OCI-LY3 (cell line): ENCODE data around the gene HDAC8.

Experiments
- H2AFZ ChIP-seq: fragments of 200-600, 300-600 bp; shearing (Covaris generic); 2 replicates; pipeline ENCODE4 v1.6.0; 2014; ENCODE audit warnings: antibody characterized with exemption, low read depth, low read length
- H3K27ac ChIP-seq: fragments of 200-600, 300-600 bp; sonication (generic); 2 replicates; pipeline ENCODE4 v1.5.1; 2014; ENCODE audit warnings: mild to moderate bottlenecking, low read length, moderate library complexity, mixed read lengths
- H3K27me3 ChIP-seq: fragments of 200-600, 300-600 bp; sonication (generic); 2 replicates; pipeline ENCODE4 v1.6.1; 2014; ENCODE audit warnings: low read depth, low read length, mixed read lengths
- H3K36me3 ChIP-seq: fragments of 200-600, 300-600 bp; sonication (generic); replicated peaks from 2 replicates; pipeline ENCODE3; 2014; ENCODE audit warnings: low read depth, low read length, mixed read lengths
- H3K4me1 ChIP-seq: fragments of 300-600, 200-600 bp; sonication (generic); 2 replicates; pipeline ENCODE4 v1.6.1; 2014; ENCODE audit warnings: low read length, mixed read lengths
- H3K4me2 ChIP-seq: fragments of 200-600, 300-600 bp; sonication (generic); 2 replicates; pipeline ENCODE4 v1.6.1; 2014; ENCODE audit warnings: low read length, mixed read lengths
- H3K4me3 ChIP-seq: fragments of 300-600, 200-600 bp; sonication (generic); 2 replicates; pipeline ENCODE4 v1.5.1; 2014; ENCODE audit warnings: antibody characterized with exemption, mild to moderate bottlenecking, low read length, moderate library complexity
- H3K79me2 ChIP-seq: fragments of 300-600, 200-600 bp; shearing (Covaris generic); 2 replicates; pipeline ENCODE4 v1.6.1; 2014; ENCODE audit warnings: mild to moderate bottlenecking, low read length, mixed read lengths
- H3K9ac ChIP-seq: fragments of 300-600, 200-600 bp; shearing (Covaris generic); 2 replicates; pipeline ENCODE4 v1.6.0; 2014; ENCODE audit warnings: mild to moderate bottlenecking, low read length, moderate library complexity
- H3K9me3 ChIP-seq: fragments of 200-600, 300-600 bp; shearing (Covaris generic); 2 replicates; pipeline ENCODE4 v1.6.1; 2014; ENCODE audit warnings: low read length, mixed read lengths; ENCODE audit not compliant: insufficient read depth
- H4K20me1 ChIP-seq: fragments of 200-600, 300-600 bp; sonication (generic); 2 replicates; pipeline ENCODE4 v1.6.1; 2016; ENCODE audit warnings: low read length, mixed read lengths; ENCODE audit not compliant: insufficient read depth
- EZH2phosphoT487 ChIP-seq: fragments of 200-600 bp; shearing (Covaris generic); IDR thresholded peaks from 2 replicates; pipeline ENCODE4 v1.6.1; 2018; ENCODE audit warnings: antibody characterized with exemption, mixed run types, low read depth
- TF ChIP-seq, protein P1 (sequence below): fragments of 200-600, 300-600 bp; sonication (generic); IDR thresholded peaks from 2 replicates; pipeline ENCODE4 v1.5.1; 2014; ENCODE audit warnings: antibody characterized with exemption, low read length, low read depth

The HDAC8 gene

DNA sequence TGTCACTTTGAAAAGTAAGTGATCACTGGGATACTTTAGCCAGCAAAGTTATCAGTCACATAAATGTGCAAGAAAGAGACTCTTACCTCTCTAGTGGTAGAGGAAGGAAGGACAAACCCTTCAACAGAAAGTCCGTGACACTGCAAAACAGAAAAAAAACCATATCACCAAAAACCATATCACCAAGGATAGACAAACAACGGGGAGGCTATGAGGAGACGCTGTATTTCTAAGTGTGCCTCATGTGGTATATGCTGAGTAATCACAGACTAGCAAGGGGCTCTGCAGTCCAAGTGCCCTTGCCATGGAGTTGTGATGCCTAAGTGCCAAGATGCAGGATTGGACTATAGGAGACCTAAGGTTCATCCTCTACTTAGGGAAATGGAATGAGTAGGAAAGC lies 11.5 kb upstream of the HDAC8 start:
- Histone ChIP-seq H3K4me3 (no peak overlapping the region), H3K27ac (no peak overlapping the region), H3K27me3 (no peaks in the 10 kb centered on the region), H4K20me1 (no peaks in the 10 kb centered on the region), H3K9ac (no peak overlapping the region), H3K4me1 (peaks cover 7% of the 10 kb centered on the region), H3K36me3 (no peaks in the 10 kb centered on the region), H3K9me3 (no peaks in the 10 kb centered on the region), H2AFZ (no peak overlapping the region), H3K4me2 (no peak overlapping the region), H3K79me2 (no peaks in the 10 kb centered on the region)
- TF ChIP-seq, protein P1, sequence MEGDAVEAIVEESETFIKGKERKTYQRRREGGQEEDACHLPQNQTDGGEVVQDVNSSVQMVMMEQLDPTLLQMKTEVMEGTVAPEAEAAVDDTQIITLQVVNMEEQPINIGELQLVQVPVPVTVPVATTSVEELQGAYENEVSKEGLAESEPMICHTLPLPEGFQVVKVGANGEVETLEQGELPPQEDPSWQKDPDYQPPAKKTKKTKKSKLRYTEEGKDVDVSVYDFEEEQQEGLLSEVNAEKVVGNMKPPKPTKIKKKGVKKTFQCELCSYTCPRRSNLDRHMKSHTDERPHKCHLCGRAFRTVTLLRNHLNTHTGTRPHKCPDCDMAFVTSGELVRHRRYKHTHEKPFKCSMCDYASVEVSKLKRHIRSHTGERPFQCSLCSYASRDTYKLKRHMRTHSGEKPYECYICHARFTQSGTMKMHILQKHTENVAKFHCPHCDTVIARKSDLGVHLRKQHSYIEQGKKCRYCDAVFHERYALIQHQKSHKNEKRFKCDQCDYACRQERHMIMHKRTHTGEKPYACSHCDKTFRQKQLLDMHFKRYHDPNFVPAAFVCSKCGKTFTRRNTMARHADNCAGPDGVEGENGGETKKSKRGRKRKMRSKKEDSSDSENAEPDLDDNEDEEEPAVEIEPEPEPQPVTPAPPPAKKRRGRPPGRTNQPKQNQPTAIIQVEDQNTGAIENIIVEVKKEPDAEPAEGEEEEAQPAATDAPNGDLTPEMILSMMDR: no peak
- TF ChIP-seq EZH2phosphoT487: no peak

DNA sequence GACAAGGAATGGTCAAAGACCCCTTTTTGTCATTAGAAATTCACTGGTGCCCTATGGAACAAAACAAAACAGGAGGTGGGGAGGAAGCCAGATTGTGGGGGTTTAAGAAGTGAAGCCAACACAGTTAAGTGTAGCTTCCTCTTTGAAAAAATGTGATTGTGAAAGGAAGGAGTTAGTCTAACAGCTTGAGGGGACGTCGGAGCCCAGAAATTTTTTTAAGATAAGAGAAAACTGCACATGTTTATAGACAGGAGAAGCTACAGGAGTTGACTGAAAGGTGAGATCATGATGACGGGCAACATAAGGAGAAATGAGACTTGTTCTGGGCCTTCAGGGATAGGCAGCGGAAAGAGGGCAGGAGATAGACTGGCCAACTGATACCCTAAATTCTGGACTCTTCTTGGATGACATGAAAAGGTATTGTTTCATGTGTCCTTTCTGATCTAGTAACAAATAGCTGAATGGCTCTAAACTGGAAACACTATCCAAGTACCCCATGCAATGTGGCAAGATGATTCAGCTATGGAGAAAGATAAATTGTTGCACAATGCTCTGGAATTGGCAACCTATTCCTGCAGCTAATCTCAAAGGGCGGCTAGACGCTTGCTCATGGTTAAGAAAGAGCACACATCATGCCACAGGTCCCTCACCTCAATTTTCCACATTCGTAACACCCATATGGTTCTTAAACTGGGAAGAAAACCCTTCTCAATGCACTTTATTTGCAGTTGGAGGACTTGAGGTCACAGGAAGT lies 3.7 kb upstream of the HDAC8 start:
- Histone ChIP-seq H3K9ac (no peak overlapping the region), H3K79me2 (peaks cover 8% of the 10 kb centered on the region), H3K4me2 (no peak overlapping the region), H4K20me1 (no peaks in the 10 kb centered on the region), H2AFZ (no peak overlapping the region), H3K27me3 (no peaks in the 10 kb centered on the region), H3K4me3 (no peak overlapping the region), H3K27ac (no peak overlapping the region), H3K36me3 (no peaks in the 10 kb centered on the region), H3K4me1 (peaks cover 13% of the 10 kb centered on the region), H3K9me3 (no peaks in the 10 kb centered on the region)
- no peak for TF ChIP-seq EZH2phosphoT487
- TF ChIP-seq, protein P1: no peak

DNA sequence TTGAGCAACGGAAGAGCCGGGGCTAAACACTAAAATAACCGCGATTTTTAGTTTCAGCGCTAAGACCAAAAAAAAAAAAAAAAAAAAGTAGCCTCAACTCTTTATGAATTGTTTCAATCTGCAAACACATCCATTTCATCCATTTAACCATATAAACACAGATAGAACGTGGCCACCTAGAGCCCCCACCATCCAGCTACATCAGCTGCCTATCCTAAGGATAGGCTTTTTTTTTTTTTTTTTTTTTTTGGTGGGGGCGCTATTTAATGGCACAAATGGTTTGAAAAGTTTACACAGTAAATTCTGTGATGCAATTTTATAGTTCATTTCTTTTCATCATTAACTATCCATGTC lies 492 bp upstream of the HDAC8 start:
- H3K27ac ChIP-seq: no peak overlapping the region
- H3K27me3 ChIP-seq: no peaks in the 10 kb centered on the region
- H4K20me1 ChIP-seq: no peaks in the 10 kb centered on the region
- peaks cover 10% of the 10 kb centered on the region for H3K79me2 ChIP-seq
- peak overlapping the region; percentile 100 for H3K4me3 ChIP-seq
- H3K9ac ChIP-seq: peak overlapping the region; percentile 94
- peaks cover 10% of the 10 kb centered on the region for H3K36me3 ChIP-seq
- no peaks in the 10 kb centered on the region for H3K9me3 ChIP-seq
- no peak for TF ChIP-seq EZH2phosphoT487
- TF ChIP-seq, protein P1: no peak
- H3K4me2 ChIP-seq: peak overlapping the region; percentile 69
- peak overlapping the region; percentile 100 for H2AFZ ChIP-seq
- H3K4me1 ChIP-seq: peaks cover 5% of the 10 kb centered on the region; the same call in 1 of the 2 replicates

DNA sequence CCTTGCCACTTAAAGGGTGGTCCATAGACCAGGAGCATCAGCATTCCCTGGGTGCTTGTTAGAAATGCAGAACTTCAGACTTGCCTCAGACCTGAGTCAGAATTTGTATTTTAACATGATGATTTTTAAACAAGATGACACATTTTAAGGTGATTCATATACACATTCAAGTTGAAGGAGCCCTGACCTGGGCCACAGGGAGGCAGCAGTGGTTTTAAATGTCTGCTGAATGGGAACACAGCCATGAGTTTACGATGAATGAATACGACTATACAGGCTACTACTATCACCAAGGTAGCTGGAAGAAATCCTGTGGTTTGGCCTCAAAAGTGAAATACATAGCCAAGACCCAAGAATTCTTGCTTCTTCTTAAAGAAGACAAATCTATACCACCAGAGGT lies 2.9 kb downstream of the HDAC8 start:
- TF ChIP-seq, protein P1: 0 out of 2 replicates have a peak, but pooled peaks have one; percentile 7
- TF ChIP-seq EZH2phosphoT487: no peak

More for the DNA sequence above, 2.9 kb downstream of the HDAC8 start:
- Histone ChIP-seq H3K4me3 (no peak overlapping the region), H3K9me3 (no peaks in the 10 kb centered on the region), H2AFZ (no peak overlapping the region), H3K79me2 (peaks cover 10% of the 10 kb centered on the region), H3K9ac (no peak overlapping the region), H3K4me2 (no peak overlapping the region), H4K20me1 (no peaks in the 10 kb centered on the region), H3K27ac (no peak overlapping the region), H3K4me1 (peaks cover 5% of the 10 kb centered on the region; the same call in 1 of the 2 replicates), H3K27me3 (no peaks in the 10 kb centered on the region), H3K36me3 (peaks cover 19% of the 10 kb centered on the region)
